GM19452 (cell line): ENCODE data around the gene AOPEP.

ENCODE experiments used
- ATAC-seq: cut with Tn5 transposase; IDR thresholded peaks from one replicate; pipeline ENCODE4 v1.9.1; 2021; ENCODE audit not compliant: unreplicated experiment

The AOPEP gene

GRCh38 chr9:95053611-95054570, 327.4 kb downstream of the AOPEP start:
- ATAC-seq, result no peak

- no peak for ATAC-seq
Observed at GRCh38 chr9:95055334-95055850, 328.9 kb downstream of the AOPEP start.

- no peak for ATAC-seq
Observed at GRCh38 chr9:95055851-95056551, 329.5 kb downstream of the AOPEP start.

GRCh38 chr9:95057101-95057500, 330.6 kb downstream of the AOPEP start:
- no peak for ATAC-seq

DNA sequence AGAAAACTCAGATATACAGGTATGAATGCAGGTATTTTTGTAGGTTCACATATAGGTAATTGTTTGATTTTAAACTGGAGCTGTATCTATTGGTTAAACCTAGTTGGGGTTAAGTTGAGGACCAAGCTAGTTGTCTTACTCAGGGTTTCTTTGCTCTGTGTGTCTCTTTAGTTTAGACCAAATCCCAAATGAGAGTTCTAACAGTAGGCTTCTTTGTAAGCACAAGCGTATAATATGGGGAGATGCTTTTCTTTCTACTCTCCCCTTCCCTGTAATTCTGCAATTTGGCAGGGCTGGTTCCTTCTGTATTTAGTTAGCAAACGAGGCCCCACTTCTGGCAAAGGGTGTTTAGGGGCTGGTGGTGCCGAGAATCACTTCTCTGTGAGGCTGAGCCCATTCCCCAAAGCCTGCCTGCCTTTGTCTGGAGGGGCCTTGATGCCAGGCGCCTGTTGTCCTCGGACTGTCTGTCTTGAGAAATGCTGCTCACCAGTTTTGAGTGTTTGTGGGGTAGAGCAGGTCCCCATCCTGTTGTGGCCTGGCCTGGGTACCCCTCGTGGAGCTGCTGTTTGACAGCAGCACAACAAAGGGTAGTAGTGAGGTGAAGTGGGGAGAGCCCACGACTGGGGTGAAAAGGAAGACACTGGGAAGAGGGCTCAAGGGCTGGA, 331.8 kb downstream of the AOPEP start:
- ATAC-seq, result no peak

DNA sequence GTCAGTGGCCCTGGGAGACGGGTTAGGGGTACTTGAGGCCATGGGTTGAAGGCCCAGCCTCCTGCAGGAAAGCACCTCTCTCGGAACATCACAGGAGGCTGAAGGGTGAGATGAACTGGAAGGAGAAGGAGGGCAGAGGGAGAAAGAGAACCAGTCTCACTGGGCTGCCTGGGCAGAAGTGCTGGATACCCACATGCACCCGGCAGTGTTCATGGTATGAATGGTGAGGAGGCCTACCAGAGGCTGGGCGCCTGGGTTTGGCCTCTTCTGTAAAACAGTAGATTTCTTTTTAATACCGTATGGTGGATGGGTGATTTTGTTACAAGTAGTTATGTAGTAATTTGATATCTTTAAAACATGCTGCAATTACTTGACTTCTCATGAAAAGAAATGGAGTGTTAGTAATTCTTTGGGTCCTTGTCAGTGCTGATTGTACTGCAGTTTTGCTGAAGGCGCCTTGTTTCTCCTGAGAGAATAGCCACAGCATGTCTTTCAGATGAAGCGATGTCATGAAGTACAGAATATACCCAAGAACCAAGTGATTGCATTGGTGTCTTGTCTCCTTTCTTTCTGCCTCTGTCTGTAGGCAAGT, 332.4 kb downstream of the AOPEP start:
- no peak for ATAC-seq

- no peak for ATAC-seq
Observed at GRCh38 chr9:95060234-95060633, 333.7 kb downstream of the AOPEP start.

- no peak for ATAC-seq
Observed at GRCh38 chr9:95060916-95061315, 334.4 kb downstream of the AOPEP start.

- ATAC-seq, result no peak
Observed at GRCh38 chr9:95061916-95062595, 335.6 kb downstream of the AOPEP start.

DNA sequence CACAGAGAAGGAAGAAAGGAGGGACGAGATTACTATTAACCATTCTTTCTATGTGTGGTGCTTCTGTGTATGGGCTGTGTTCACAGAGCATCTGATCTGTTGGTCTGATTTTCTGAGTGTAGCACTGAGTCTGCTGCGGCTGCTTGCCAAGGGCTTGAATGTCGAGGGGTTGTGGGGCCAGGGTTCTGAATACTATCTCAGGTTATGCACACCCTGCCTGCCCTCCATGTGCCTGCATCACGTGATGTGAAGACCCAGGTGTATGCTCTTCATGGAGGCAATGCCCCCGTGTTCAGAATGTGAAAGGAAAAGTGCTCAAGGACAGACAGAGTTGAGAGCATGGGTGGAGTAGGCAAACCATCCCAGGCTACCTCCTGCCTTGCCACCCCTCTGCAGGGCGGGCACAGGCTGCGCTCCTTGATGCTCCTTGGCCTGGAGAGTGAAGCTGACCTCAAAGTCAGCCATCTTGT, 336.1 kb downstream of the AOPEP start:
- ATAC-seq, result no peak

DNA sequence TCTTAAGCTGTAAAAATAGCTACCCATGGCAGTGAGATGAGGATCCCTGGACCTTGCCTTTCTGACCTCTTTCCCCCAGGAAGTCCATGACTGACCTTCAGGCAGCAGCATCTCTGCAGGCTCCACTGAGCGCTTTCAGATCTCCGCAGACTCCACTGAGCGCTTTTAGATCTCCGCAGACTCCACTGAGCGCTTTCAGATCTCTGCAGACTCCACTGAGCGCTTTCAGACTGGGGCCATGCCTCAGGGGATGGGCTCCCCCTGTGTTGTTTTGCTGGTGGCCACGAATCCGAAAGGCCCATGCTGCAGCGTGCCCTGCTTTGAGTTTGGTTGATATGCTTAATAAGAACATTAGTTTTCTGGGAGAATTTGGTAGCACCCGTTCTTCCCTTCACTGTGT, 336.8 kb downstream of the AOPEP start:
- ATAC-seq, result no peak

DNA sequence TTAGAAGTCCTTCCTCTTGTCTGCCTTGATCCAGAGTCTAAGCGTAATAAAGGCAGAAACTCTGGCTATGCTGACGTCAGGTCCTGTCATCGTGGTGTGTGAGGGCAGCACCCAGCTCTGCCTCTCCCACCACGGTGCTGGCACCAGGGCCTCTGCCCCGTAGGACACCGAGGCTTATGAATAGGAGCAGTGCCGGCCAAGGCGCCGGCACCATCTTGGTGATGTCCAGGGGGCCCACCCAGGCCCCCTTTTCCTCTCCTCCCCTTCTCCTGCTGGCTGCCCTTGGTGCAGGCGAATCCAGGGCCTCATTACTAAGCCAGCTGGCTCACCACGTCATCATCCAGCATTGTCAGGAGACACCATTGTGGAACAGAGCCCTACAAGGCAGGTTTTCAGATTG, 338.7 kb downstream of the AOPEP start:
- ATAC-seq, result no peak

DNA sequence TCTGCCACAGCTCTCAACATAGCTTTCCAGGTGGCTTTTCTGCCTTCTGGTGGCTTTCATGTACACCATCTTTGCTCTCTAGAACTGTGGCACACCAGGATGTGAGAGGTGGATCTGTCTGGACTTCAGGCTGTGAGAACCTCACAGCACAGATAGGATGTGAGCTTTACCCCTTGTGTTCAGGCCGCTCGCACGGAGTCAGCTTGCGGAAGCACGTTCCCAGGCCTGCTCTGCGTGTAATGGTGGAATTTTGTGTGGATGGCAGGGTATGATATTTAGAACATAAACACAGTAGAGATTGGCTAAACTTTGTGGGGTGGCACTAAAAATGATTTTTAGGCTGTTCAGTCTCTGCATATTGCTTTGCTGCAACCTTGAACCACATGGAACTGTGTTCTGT, 340.6 kb downstream of the AOPEP start:
- no peak for ATAC-seq

DNA sequence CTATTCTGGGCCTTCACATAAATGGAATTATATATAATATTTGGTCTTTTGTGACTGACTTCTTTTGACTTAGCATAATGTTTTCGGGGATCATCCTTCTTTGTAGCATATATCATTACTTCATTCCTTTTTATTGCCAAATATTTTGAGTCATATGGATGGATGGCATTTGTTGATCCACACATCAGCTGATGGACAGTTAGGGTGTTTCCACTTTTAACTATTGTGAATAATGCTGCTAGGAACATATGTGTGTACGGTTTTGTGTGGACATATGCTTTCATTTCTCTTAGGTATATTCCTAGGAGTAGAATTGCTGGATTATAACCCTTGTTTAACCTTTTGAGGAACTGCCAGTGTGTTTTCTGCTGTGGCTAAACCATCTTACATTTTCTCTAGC, 341.4 kb downstream of the AOPEP start:
- ATAC-seq, result no peak

- no peak for ATAC-seq
Observed at GRCh38 chr9:95070549-95071021, 344.1 kb downstream of the AOPEP start.

DNA sequence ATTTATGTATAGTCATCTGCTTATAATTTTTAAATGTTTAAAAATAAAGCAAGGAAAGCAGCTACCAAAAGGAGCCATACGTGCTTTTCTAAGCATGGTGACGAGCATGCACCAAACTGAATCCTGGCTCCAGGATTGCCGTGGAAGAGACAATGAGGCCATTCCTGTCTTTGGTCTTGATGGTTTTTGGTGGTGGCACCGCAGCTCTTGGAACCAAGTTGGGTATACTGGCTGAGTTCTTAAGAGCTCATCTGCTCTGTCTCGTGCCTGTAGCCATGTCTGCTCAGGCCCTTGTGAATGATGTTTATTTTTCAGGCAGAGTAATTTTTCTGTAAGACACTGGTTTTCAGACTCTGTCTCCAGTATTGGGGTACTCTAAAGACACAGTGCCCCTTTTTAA, 345.0 kb downstream of the AOPEP start:
- ATAC-seq, result no peak

DNA sequence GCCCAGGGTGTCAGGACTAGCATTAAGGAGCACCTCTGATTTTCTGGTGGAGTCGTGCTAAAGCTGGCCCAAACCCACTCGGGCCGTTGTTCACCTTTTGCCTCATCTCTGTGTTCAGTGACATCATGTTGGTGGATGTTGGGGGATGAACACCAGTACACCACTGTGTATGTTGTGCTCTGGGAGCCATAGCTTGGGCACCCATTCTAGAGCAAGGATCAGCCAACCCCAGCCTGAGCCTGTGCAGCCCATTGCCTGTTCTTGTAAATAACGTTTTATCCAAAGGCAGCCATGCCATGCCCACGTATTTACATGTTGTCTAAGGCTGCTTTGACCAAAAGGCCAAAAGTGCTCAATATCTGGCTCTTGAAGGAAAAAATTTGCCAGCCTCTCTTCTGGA, 345.4 kb downstream of the AOPEP start:
- ATAC-seq, result no peak

DNA sequence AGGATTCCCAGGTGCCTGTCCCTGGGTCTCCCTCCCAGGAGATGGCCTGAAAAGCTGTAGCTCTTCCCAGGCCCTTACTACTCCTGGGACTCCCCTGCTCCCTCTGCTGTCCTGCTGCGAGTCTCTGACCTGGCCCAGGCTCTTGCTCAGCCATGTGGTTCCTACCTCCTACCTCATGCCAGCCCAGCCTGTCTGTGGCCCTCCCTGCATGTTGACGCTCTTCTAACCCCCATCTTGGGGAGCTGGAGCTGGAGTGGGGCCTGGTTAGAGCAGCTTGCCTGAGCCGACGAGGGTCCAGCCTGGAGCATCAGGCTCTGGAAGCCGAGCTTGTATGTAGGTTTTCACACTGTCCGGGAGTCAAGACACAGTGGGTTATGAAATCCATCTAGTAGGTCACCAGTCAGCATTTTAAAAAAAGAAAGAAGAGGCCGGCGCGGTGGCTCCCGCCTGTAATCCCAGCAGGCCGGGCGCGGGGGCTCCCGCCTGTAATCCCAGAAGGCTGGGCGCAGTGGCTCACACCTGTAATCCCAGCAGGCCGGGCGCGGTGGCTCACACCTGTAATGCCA, 346.6 kb downstream of the AOPEP start:
- ATAC-seq, result no peak

DNA sequence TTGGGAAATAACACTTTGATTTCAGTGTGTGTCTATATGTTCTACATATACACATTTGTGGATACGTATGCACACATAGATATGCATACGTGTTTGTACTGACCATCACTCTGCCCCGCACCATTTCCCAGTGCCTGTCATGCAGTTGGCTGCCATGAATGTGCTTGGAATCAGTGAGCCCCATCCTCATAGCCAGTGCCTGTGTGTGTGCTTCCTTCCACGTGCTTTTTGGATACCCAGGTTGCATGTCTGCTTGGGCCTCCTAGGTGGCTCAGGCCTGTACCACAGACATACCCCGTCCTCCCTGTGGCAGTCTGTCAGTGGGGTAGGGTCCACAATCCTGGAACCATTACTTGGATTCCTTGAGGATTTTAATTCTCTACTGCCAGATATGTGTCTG, 347.4 kb downstream of the AOPEP start:
- ATAC-seq, result no peak

GRCh38 chr9:95074632-95075031, 348.1 kb downstream of the AOPEP start:
- ATAC-seq, result no peak
